HG03108 (cell line): ENCODE results near the gene TYROBP.
"Not testable (repeated sequence)": the region's sequence is repeated elsewhere in the genome, so short reads cannot be mapped to it uniquely, and the experiment has no call there.

Experiments
- ATAC-seq: cut with Tn5 transposase; IDR thresholded peaks from one replicate; pipeline ENCODE4 v1.9.1; 2021; ENCODE audit warnings: moderate library complexity; ENCODE audit not compliant: unreplicated experiment

The TYROBP gene

GRCh38 chr19:35901854-35902661, 6.0 kb downstream of the TYROBP start, which contains the start of gene HCST:
Gene HCST (plus strand): TSS chr19:35902529. CDS start chr19:35902594, 65 bp downstream.
- no peak for ATAC-seq

GRCh38 chr19:35901055-35901644, 6.9 kb downstream of the TYROBP start:
- ATAC-seq, result no peak

- peak; percentile 36 for ATAC-seq
Observed at GRCh38 chr19:35899547-35900214, 8.4 kb downstream of the TYROBP start.

- ATAC-seq, result no peak
Observed at GRCh38 chr19:35898499-35898809, 9.6 kb downstream of the TYROBP start.

GRCh38 chr19:35897706-35898451, 10.2 kb downstream of the TYROBP start:
- no peak for ATAC-seq

GRCh38 chr19:35896643-35897040, 11.5 kb downstream of the TYROBP start:
- no peak for ATAC-seq

GRCh38 chr19:35895911-35896642, 12.0 kb downstream of the TYROBP start:
- no peak for ATAC-seq

GRCh38 chr19:35894342-35894741, 13.8 kb downstream of the TYROBP start:
- no peak for ATAC-seq

GRCh38 chr19:35891819-35892218, 16.3 kb downstream of the TYROBP start:
- ATAC-seq, result not testable (repeated sequence)

GRCh38 chr19:35890113-35890650, 17.9 kb downstream of the TYROBP start:
- no peak for ATAC-seq

GRCh38 chr19:35889370-35890112, 18.6 kb downstream of the TYROBP start:
- no peak for ATAC-seq

- no peak for ATAC-seq
Observed at GRCh38 chr19:35888398-35888797, 19.7 kb downstream of the TYROBP start.

- no peak for ATAC-seq
Observed at GRCh38 chr19:35887197-35887596, 20.9 kb downstream of the TYROBP start.

GRCh38 chr19:35885904-35886303, 22.2 kb downstream of the TYROBP start:
- no peak for ATAC-seq

GRCh38 chr19:35885225-35885738, 22.8 kb downstream of the TYROBP start:
- ATAC-seq, result no peak

GRCh38 chr19:35883882-35884281, 24.2 kb downstream of the TYROBP start:
- ATAC-seq, result no peak

- ATAC-seq, result no peak
Observed at GRCh38 chr19:35882114-35882832, 25.8 kb downstream of the TYROBP start.

GRCh38 chr19:35879770-35880317, 28.3 kb downstream of the TYROBP start:
- ATAC-seq, result no peak

- ATAC-seq, result no peak
Observed at GRCh38 chr19:35879068-35879467, 29.0 kb downstream of the TYROBP start.
